SIG-M5 treated with dmso at 0.1 percent for 504 hours (cell line): ENCODE data around the gene KRTAP12-4.
"Not testable (repeated sequence)": the region's sequence is repeated elsewhere in the genome, so short reads cannot be mapped to it uniquely, and the experiment has no call there.

Source experiments
- DNase-seq: peaks from one replicate; lab custom pipeline; 2025; ENCODE audit not compliant: unreplicated experiment; lab: John Stamatoyannopoulos, UW

The KRTAP12-4 gene

DNA sequence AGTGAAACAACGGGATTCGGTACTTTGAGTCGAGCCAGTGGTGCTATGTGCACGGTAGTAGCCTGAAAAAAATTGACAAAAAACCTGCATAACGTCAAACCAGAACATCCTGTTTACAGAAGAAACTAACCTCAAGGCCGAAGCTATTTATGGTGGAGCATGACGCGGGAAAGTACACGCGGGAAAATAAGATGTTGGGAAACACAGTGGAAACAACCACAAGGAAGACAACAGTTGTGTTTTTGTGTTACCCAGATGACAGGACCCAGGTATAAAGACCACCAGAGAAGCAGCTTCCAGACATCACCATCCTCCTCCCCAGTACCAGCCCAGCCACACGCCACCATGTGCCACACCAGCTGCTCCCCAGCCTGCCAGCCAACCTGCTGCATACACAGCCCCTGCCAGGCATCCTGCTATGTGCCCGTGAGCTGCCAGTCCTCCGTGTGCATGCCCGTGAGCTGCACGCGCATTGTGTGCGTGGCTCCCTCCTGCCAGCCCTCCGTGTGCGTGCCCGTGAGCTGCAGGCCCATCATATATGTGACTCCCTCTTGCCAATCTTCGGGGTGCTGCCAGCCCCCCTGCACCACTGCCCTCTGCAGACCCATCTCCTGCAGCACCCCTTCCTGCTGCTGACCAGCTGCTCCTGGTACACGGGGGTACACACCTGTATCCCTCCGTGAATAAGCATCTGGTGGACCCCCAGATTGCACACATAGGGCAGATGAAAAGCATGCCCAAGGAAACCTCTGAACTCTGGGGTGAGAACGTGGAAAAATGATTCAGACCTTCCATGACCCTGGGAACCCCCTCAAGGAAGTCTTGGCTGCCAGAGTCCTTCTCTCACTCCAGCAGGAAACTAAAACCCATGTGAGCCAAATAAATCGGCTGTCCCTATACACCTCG lies 3.4 kb upstream of the KRTAP12-4 start, which contains the start of gene KRTAP12-3:
Gene KRTAP12-3 (plus strand): TSS at position 298 of the 906 bp plus-strand sequence. CDS start 48 bp downstream, at position 346.
- DNase-seq: no peak

GRCh38 chr21:44656868-44657267 lies 2.4 kb upstream of the KRTAP12-4 start:
- DNase-seq: no peak

DNA sequence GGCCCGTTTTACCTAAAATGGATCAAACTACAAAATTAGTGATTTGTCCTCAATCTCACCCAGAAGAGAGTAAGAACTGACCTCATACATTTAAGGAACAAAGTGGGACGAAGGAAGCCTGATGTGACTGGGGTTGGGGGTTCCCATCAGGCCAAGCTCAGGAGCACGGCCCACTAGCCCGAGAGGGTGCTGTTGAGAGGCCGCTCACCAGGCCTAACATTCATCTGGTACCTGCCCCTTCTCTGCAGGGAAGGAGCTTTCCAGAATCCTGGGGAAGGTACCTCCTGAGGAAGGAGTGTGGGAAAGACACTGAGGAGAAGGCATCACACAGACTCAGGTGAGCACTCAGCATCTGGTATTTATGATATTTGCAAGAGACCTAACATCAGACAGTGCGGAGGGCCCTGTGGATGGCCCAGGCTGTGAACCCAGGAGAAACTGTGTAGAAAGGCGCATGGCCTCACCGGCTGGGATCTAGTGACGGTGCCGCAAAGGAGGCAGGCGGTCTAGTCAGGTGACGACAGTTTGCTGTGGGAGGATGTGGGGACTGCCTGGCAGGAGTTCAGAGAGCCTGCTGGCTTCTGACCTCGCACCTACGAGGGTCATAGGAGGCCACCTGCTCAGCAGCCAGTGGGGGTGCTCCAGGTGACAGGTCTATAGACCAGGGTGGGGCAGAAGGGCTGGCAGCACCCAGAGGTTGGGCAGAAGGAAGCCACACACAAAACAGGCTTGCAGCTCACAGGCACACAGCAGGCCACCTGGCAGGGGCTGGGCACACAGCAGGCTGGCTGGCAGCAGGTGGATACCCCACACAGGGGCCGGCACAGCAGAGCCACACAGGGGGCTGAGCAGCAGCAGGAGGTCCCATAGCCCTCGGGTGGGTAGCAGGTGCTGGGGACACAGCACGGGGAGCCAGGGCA lies 543 bp downstream of the KRTAP12-4 start:
- no peak for DNase-seq

DNA sequence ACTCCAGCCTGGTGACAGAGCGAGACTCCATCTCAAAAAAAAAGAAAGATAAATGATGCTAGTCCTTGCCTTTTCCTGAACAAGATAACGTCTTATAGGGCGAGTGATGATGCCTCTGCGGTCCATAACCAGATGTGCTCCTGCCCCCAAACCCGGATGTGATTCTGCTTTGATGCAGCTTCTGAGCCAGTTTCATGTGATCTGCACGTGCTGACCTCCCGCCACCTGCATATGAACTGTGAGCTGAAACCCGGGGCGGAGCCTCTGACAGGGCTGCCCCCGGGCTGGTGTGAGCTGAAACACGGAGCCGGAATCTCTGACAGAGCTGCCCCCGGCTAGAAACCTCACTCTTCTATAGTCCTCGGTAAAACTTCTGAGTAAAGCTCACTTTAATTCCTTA lies 1.3 kb downstream of the KRTAP12-4 start:
- no peak for DNase-seq

DNA sequence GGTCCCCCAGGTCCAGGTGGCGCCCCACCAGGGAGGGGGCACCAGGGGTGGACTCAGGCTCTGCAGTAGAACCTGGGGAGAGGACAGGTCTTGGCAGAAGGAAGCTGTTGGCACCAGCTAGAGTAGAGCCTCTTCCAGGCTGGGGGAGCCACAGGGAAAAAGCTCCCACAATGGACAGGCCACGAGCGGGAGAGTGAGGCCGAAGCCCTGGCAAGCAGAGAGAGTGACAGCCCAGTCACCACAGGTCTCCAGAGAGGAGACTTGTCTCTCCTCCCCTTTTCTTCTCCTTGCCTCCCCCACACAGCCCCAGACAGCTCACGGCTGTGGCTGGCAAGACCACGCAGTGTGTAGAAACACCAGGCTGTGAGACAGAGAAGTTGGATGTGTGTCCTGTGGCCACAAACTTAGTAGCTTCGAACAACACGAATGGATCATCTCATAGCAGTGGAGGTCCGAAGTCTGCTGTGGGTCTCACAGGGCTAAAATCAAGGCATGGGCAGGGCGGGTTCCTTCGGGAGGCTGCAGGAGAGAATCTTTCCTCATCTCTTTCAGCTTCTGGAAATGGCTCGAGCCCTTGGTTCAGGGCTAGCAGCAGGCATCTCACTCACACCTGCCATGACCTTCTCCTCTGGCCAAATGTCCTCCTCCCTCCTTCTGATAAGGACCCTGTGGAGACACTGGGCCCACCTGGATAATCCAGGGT lies 3.3 kb downstream of the KRTAP12-4 start:
- DNase-seq: no peak

- no peak for DNase-seq
These were observed 4.0 kb downstream of the KRTAP12-4 start for GRCh38 chr21:44650265-44650972.

GRCh38 chr21:44649521-44650100 lies 4.8 kb downstream of the KRTAP12-4 start:
- no peak for DNase-seq

DNA sequence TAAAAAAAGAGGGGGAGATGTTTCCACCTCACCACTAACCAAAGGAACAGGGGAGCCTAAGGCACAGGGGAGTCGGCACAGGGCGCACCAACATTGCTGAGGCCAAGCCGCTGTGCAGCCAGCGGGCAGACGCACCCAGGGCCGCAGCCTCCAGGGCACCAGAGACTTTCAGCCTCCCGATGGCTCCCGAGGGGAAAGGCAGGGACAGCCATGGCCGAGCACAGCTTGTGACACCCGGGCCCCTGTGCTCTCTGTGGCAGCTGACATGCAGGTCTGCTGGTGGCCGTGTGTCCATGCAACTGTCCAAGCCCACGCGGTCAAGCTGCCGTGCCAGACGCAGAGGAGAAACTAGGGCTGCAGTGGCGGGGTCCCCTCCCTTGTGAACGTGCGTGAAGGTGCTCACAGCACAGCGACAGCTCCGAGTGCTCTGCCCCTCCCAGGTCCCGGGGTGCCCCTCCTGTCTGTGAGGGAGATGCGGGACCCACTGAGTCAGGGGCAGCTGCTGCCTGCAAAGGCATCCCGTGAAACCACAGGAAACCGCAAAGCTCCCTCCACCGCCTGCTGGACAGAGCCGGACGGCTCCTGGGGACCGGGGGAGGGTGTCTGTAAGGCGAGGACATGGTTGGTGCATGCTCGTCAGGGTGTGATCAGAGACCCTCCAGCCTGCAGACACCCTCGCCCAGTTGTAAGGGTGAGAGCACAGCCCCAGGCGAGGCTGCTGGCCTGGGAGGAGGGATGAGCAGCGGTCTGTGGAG lies 5.7 kb downstream of the KRTAP12-4 start:
- no peak for DNase-seq

DNA sequence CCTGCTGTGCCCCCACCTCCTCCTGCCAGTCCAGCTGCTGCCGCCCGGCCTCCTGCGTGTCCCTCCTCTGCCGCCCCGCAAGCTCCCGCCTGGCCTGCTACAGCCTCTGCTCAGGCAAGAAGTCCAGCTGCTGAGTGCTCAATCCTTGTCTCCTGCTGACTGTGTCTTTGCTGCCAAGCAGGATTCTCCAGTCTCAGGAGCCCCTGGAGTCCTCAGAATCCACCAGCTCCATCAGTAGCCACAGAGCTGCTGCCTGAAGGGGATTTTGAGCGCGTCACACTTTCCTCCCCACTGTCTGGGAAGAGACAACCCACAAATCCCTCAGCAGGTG lies 7.3 kb downstream of the KRTAP12-4 start:
- DNase-seq: no peak

- DNase-seq: not testable (repeated sequence)
These were observed 7.9 kb downstream of the KRTAP12-4 start, which contains the start of gene KRTAP10-11 for GRCh38 chr21:44646366-44647221. TSS of gene KRTAP10-11 (plus strand) at chr21:44646414. CDS start at chr21:44646459, 45 bp downstream.

- no peak for DNase-seq
These were observed 9.6 kb downstream of the KRTAP12-4 start for GRCh38 chr21:44644878-44645277.

GRCh38 chr21:44643741-44644310 lies 10.6 kb downstream of the KRTAP12-4 start:
- no peak for DNase-seq

DNA sequence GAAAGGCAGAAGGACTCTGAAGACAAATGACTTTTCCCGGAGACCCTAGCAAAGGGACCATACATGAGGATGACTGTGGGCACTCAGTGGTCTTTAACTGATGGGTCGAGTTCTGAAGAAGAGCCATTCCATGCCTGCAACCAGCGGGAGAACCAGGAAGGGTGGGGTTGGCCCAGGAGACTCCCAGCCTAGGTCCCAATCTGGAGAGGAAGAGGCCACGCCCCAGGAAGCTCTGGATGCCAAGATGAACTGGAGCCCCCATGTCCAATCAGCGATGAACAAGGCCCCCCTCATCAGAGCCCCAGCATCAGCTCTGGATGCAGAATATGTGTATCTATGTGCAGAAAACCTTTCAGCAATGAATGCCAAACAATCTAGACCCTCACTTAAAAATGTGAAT lies 13.7 kb downstream of the KRTAP12-4 start:
- no peak for DNase-seq

DNA sequence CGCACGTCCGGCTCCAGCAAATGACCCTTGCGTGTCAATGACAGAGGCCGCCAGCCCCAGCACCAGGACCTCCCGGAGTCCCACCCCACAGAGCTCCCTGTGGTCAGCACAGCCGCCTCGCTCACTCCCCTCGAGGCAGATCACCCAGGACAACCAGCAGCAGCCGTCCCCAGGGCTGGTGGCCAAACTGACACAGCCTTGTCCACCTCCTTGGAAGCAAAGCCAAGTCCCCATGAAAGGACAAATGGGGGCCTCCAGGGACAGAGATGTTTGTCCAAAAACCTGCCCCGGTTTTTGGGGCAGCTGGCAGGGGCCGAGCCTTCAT lies 15.2 kb downstream of the KRTAP12-4 start:
- no peak for DNase-seq

- not testable (repeated sequence) for DNase-seq
These were observed 15.7 kb downstream of the KRTAP12-4 start for GRCh38 chr21:44638506-44639330.

- DNase-seq: not testable (repeated sequence)
These were observed 16.6 kb downstream of the KRTAP12-4 start for GRCh38 chr21:44637851-44638348.
